B cell (primary cell): ENCODE data around the gene SMTN. TPM values are rescaled to one million over a fixed set of nuclear protein-coding genes. Genes with fewer than 3 reads are reported as not detected.

Source experiments
- ATAC-seq: fragments of 200-7000 bp; cut with Tn5 transposase; one replicate; pipeline ENCODE4 v1.10.0; 2021; ENCODE audit warnings: low read depth, mild to moderate bottlenecking, moderate number of reproducible peaks, moderate library complexity
- CTCF ChIA-PET: fragments of 350-600 bp; sonication (Branson Sonifier 250); formaldehyde crosslinking; loops from one replicate; lab custom pipeline; 2021; ENCODE audit warnings: antibody characterized with exemption, inconsistent platforms; lab: Charles Lee
- POLR2A ChIA-PET: fragments of 350-600 bp; sonication (Branson Sonifier 250); formaldehyde crosslinking; loops from one replicate; lab custom pipeline; 2021; ENCODE audit warnings: antibody characterized with exemption; lab: Charles Lee
- DNase-seq: peaks from one replicate; pipeline ENCODE4 v3.0.0; 2013
- H2AFZ ChIP-seq: 2 replicates; pipeline ENCODE4 v1.6.1; 2012; ENCODE audit warnings: mild to moderate bottlenecking, low read depth, low read length; ENCODE audit not compliant: insufficient read depth, poor library complexity, severe bottlenecking
- H3K27ac ChIP-seq, 2 donors: 1 replicate in 1 of 2; 2 replicates in 1 of 2; pipeline ENCODE4 v1.5.1; 2012 to 2013; ENCODE audit warnings: low read length in 2 of 2, mild to moderate bottlenecking in 2 of 2, moderate library complexity in 1 of 2
- H3K27me3 ChIP-seq, 4 experiments: fragments of 200-600 bp in 1 of 4; sonication (generic) in 1 of 4; replicated peaks in 1 of 4; 1 replicate in 2 of 4; 2 replicates in 2 of 4; pipeline versions ENCODE4 v1.6.1 to v1.7.0; 2013 to 2016; ENCODE audit warnings: low read length in 3 of 4, mild to moderate bottlenecking in 2 of 4, mixed read lengths in 1 of 4, moderate library complexity in 1 of 4; ENCODE audit not compliant: insufficient read depth in 4 of 4, control insufficient read depth in 3 of 4; ENCODE audit errors: control extremely low read depth in 1 of 4
- H3K36me3 ChIP-seq, 2 experiments: replicated peaks in 1 of 2; 1 replicate in 1 of 2; 2 replicates in 1 of 2; pipeline versions ENCODE4 v1.6.1 to v1.7.1; 2013; ENCODE audit warnings: low read length in 1 of 2; ENCODE audit not compliant: insufficient read depth in 2 of 2, control insufficient read depth in 1 of 2; ENCODE audit errors: control extremely low read depth in 1 of 2, extremely low read depth in 1 of 2
- H3K4me1 ChIP-seq, 2 donors: fragments of 200-600 bp in 1 of 2; sonication (generic) in 1 of 2; 1 replicate in 1 of 2; 2 replicates in 1 of 2; pipeline versions ENCODE4 v1.5.1 to v1.6.1; 2013 to 2017; ENCODE audit warnings: low read length in 2 of 2; ENCODE audit not compliant: control insufficient read depth in 2 of 2, insufficient read depth in 2 of 2
- H3K4me2 ChIP-seq: replicated peaks from 2 replicates; pipeline ENCODE3; 2012; ENCODE audit warnings: mild to moderate bottlenecking, low read depth, low read length; ENCODE audit not compliant: poor library complexity, severe bottlenecking
- H3K4me3 ChIP-seq, 5 experiments: fragments of 200-600 bp in 1 of 5; sonication (generic) in 1 of 5; 1 replicate in 3 of 5; 2 replicates in 2 of 5; pipeline versions ENCODE4 v1.5.1 to v1.7.0; 2011 to 2016; ENCODE audit warnings: low read length in 4 of 5, mild to moderate bottlenecking in 4 of 5, low read depth in 2 of 5, control low read depth in 1 of 5, moderate library complexity in 1 of 5; ENCODE audit not compliant: insufficient read depth in 1 of 5; ENCODE audit errors: control extremely low read depth in 1 of 5, extremely low read depth in 1 of 5
- H3K79me2 ChIP-seq: fragments of 200-600 bp; sonication (generic); one replicate; pipeline ENCODE4 v1.6.0; 2016; ENCODE audit warnings: low read length; ENCODE audit not compliant: control insufficient read depth, insufficient read depth
- H3K9ac ChIP-seq: fragments of 200-600 bp; sonication (generic); 2 replicates; pipeline ENCODE4 v1.6.1; 2017; ENCODE audit warnings: mild to moderate bottlenecking, low read length, moderate library complexity
- H3K9me3 ChIP-seq, 3 donors: one replicate each; pipeline versions ENCODE4 v1.6.1 to v1.7.1; 2013; ENCODE audit warnings: low read length in 2 of 3; ENCODE audit not compliant: control insufficient read depth in 2 of 3, insufficient read depth in 1 of 3; ENCODE audit errors: control extremely low read depth in 1 of 3
- H4K20me1 ChIP-seq: 2 replicates; pipeline ENCODE4 v1.6.0; 2012; ENCODE audit warnings: mild to moderate bottlenecking, low read length; ENCODE audit not compliant: insufficient read depth, control insufficient read depth, poor library complexity, severe bottlenecking
- H3K27ac Mint-ChIP-seq: one replicate; pipeline ENCODE4 v1.8.0; 2021; ENCODE audit warnings: mixed read lengths
- H3K27me3 Mint-ChIP-seq: one replicate; pipeline ENCODE4 v1.8.0; 2021; ENCODE audit warnings: mixed read lengths
- H3K4me1 Mint-ChIP-seq: one replicate; pipeline ENCODE4 v1.8.0; 2021; ENCODE audit warnings: mixed read lengths
- H3K4me3 Mint-ChIP-seq: one replicate; pipeline ENCODE4 v1.8.0; 2021; ENCODE audit warnings: mixed read lengths
- H3K9me3 Mint-ChIP-seq: one replicate; pipeline ENCODE4 v1.8.0; 2022; ENCODE audit warnings: mixed read lengths; ENCODE audit not compliant: insufficient read depth
- EZH2 ChIP-seq: IDR thresholded peaks from 2 replicates; pipeline ENCODE4 v1.6.1; 2012; ENCODE audit warnings: borderline replicate concordance, low read depth, mild to moderate bottlenecking, moderate library complexity, low read length; ENCODE audit not compliant: insufficient read depth, poor library complexity, severe bottlenecking
- WGBS: methylation state at CpG from one replicate; pipeline ENCODE4 v1.1.5; 2013; ENCODE audit warnings: missing lambda C conversion rate; ENCODE audit not compliant: insufficient coverage; 5-methylcytosine and 5-hydroxymethylcytosine counted together
- intact Hi-C: fragments of 100-400 bp; cut with micrococcal nuclease; formaldehyde crosslinking; loops from one replicate; pipeline ENCODE4 v1.10.0; 2022
- polyA plus RNA-seq: library from polyadenylated mRNA; depleted of rRNA; stranded (reverse); fragments of >200 nt; gene quantifications from 2 replicates; pipeline ENCODE4 v1.2.3, GENCODE V29; 2012
- total RNA-seq, 2 donors: library from RNA; stranded (reverse); fragments of 120-200 nt in 1 of 2; gene quantifications; 1 replicate in 1 of 2; 2 replicates in 1 of 2; pipeline versions ENCODE4 v1.2.3 to v1.2.4, GENCODE V29; 2013 to 2022
- TF ChIP-seq, protein P1 (sequence below): fragments of 200-600 bp; IDR thresholded peaks from one replicate; pipeline ENCODE4 v1.8.0; 2022; ENCODE audit warnings: antibody characterized with exemption, mild to moderate bottlenecking

The SMTN gene
- total and polyA plus RNA-seq, 2 donors (not counting 1 experiment from before 2014, with no cell fraction given), result 4.0 to 7.0 TPM

DNA sequence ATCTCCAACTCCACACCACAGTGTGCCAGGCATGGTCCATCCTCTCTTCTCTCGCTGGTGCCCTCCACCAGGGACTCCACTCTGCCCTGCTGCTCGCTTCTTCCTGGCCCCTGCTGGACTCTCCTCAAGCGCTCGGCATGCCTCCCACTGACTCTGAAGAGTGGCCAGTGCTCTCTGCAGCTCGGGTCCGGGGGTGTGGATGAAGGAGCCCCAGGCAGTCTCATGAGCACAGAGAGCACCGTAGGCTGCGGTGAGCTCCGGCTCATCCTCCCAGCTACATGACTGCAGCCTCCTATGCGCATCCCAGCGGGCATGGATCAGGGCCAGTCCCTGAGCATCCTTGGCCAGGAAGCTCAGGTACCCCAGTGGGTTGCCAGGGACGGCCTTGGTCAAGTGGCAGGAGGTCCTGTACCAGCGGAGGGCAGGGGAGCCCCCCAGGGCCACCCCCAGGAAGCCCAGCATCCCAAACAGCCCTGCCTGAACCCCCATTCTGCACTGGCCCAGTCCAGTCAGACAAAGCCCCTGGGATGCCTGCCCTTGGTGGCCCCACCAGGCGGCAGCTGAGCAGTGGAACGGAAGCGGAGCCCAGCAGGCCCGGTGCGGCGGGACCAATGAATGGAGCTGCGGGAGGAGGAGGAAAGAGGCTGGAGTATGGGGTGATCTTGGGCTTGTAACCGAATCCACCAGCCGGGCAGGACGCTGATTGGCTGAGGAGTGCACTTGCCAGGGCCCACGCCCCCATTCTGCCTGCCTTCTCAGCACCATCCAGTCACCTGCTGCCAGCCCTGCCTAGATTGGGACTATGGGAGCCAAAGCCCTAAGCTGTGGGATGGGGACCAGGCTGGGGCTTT, 59.0 kb downstream of the SMTN start, which contains the start of gene PLA2G3:
TSS of gene PLA2G3 (minus strand) at position 643 of the 851 bp plus-strand sequence. CDS start at position 489, 154 bp downstream.
- CTCF ChIA-PET, result no interaction called here
- no peak within 1 kb of the TSS for H2AFZ ChIP-seq
- Mint-ChIP-seq H3K27me3 (peaks cover 6% of the 10 kb centered on the region), H3K4me1 (no peaks in the 10 kb centered on the region), H3K9me3 (no peaks in the 10 kb centered on the region), H3K27ac (no peak within 1 kb of the TSS), H3K4me3 (no peak within 1 kb of the TSS)
- no peaks in the 10 kb centered on the region for H3K4me1 ChIP-seq
- H4K20me1 ChIP-seq, result no peaks in the 10 kb centered on the region
- no peaks in the 10 kb centered on the region for H3K79me2 ChIP-seq
- TF ChIP-seq, protein P1, sequence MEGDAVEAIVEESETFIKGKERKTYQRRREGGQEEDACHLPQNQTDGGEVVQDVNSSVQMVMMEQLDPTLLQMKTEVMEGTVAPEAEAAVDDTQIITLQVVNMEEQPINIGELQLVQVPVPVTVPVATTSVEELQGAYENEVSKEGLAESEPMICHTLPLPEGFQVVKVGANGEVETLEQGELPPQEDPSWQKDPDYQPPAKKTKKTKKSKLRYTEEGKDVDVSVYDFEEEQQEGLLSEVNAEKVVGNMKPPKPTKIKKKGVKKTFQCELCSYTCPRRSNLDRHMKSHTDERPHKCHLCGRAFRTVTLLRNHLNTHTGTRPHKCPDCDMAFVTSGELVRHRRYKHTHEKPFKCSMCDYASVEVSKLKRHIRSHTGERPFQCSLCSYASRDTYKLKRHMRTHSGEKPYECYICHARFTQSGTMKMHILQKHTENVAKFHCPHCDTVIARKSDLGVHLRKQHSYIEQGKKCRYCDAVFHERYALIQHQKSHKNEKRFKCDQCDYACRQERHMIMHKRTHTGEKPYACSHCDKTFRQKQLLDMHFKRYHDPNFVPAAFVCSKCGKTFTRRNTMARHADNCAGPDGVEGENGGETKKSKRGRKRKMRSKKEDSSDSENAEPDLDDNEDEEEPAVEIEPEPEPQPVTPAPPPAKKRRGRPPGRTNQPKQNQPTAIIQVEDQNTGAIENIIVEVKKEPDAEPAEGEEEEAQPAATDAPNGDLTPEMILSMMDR, result no peak
- POLR2A ChIA-PET, result no interaction called here
- 77% methylated on average over 17 of the region's 24 CpGs for WGBS
- peaks cover 0 to 4% (median 1%) of the 10 kb centered on the region in 3 donors for H3K9me3 ChIP-seq
- no peak within 1 kb of the TSS for H3K4me3 ChIP-seq
- H3K36me3 ChIP-seq, result no peaks in the 10 kb centered on the region
- no peak within 1 kb of the TSS for H3K27ac ChIP-seq
- intact Hi-C loops, result no loop called here
- DNase-seq (no peak), ATAC-seq (no peak)
- peaks cover 0 to 10% (median 0%) of the 10 kb centered on the region in 4 experiments for H3K27me3 ChIP-seq
- H3K9ac ChIP-seq, result no peak within 1 kb of the TSS
- no peak within 1 kb of the TSS for H3K4me2 ChIP-seq

DNA sequence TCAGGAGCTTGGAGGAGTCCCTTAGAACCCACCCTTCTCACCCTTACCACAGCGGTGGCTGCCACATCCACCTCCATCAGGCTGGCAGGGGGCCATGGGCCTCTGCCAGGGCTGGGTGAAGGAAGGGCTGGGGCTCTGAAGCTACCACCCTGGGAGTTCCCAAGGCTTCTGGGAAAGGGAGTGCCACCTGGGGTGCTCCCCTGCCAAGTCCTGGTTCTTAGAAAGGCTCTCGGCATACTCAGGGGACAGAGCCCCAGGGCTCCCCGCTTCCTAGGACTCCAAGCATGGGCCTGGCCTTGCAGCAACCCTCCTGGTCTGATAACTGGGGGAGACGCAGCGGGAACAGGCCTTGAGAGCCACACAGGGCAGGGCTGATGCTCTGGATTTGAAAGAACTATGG, 59.6 kb downstream of the SMTN start:
- 84% methylated on average over 4 of the region's 5 CpGs for WGBS

More for the DNA sequence above, 59.6 kb downstream of the SMTN start:
- Histone ChIP-seq H3K36me3 (no peaks in the 10 kb centered on the region), H3K4me3 (no peak overlapping the region), H3K27me3 (peaks cover 0 to 10% (median 0%) of the 10 kb centered on the region in 4 experiments), H3K4me2 (no peak overlapping the region), H3K4me1 (no peaks in the 10 kb centered on the region), H4K20me1 (no peaks in the 10 kb centered on the region), H3K9ac (no peak overlapping the region), H3K27ac (no peak overlapping the region), H3K79me2 (no peaks in the 10 kb centered on the region), H2AFZ (no peak overlapping the region), H3K9me3 (peaks cover 0 to 6% (median 1%) of the 10 kb centered on the region in 3 donors)
- Mint-ChIP-seq H3K27ac (no peak overlapping the region), H3K27me3 (peaks cover 9% of the 10 kb centered on the region), H3K9me3 (no peaks in the 10 kb centered on the region), H3K4me1 (no peaks in the 10 kb centered on the region), H3K4me3 (no peak overlapping the region)
- POLR2A ChIA-PET, result no interaction called here
- DNase-seq (no peak), ATAC-seq (no peak)
- CTCF ChIA-PET, result no interaction called here
- TF ChIP-seq, protein P1, result no peak
- no peak for TF ChIP-seq EZH2
- intact Hi-C loops, result no loop called here
